Keratinocyte (primary cell): Measurements from ENCODE around the gene KCNJ16. TPM values are rescaled to one million over a fixed set of nuclear protein-coding genes. Genes with fewer than 3 reads are reported as not detected.

Source experiments
- DNase-seq: peaks from one replicate; pipeline ENCODE4 v3.0.0-alpha.2; 2011; ENCODE audit warnings: low read depth, missing footprints, low spot score
- FAIRE-seq: peaks from 2 replicates; lab custom pipeline; 2011; peaks lifted over from hg19 to GRCh38; lab: Jason Lieb, UNC
- H2AFZ ChIP-seq: 2 replicates; pipeline ENCODE4 v1.6.0; 2012; ENCODE audit warnings: low read length, control low read depth, inconsistent platforms; ENCODE audit not compliant: control insufficient read depth
- H3K27ac ChIP-seq: 2 replicates; pipeline ENCODE4 v1.5.1; 2011; ENCODE audit warnings: low read length; ENCODE audit not compliant: control insufficient read depth, insufficient read depth
- H3K27me3 ChIP-seq: 3 replicates; pipeline ENCODE4 v1.6.0; 2011; ENCODE audit warnings: low read length; ENCODE audit not compliant: control insufficient read depth, insufficient read depth; ENCODE audit errors: extremely low read depth
- H3K36me3 ChIP-seq, 2 experiments: 2 replicates in 1 of 2; 3 replicates in 1 of 2; pipeline ENCODE4 v1.5.1; 2011; ENCODE audit warnings: low read length in 2 of 2, mild to moderate bottlenecking in 1 of 2; ENCODE audit not compliant: control insufficient read depth in 2 of 2, insufficient read depth in 2 of 2; ENCODE audit errors: extremely low read depth in 1 of 2
- H3K4me1 ChIP-seq: 3 replicates; pipeline ENCODE4 v1.5.1; 2011; ENCODE audit warnings: low read length; ENCODE audit not compliant: control insufficient read depth, insufficient read depth; ENCODE audit errors: extremely low read depth
- H3K4me2 ChIP-seq: 3 replicates; pipeline ENCODE4 v1.6.0; 2011; ENCODE audit warnings: low read depth, low read length; ENCODE audit not compliant: control insufficient read depth, insufficient read depth; ENCODE audit errors: extremely low read depth
- H3K4me3 ChIP-seq, 3 experiments: fragments of 200-600 bp in 1 of 3; sonication (generic) in 1 of 3; 2 replicates in 2 of 3; 3 replicates in 1 of 3; pipeline ENCODE4 v1.5.1; 2011 to 2016; ENCODE audit warnings: low read length in 3 of 3, mild to moderate bottlenecking in 3 of 3, control low read depth in 2 of 3, inconsistent platforms in 1 of 3, low read depth in 1 of 3, mixed read lengths in 1 of 3, mixed run types in 1 of 3, moderate library complexity in 1 of 3; ENCODE audit not compliant: control insufficient read depth in 2 of 3, insufficient read depth in 2 of 3; ENCODE audit errors: extremely low read depth in 1 of 3
- H3K79me2 ChIP-seq: 2 replicates; pipeline ENCODE4 v1.6.0; 2012; ENCODE audit warnings: low read length; ENCODE audit not compliant: control insufficient read depth, insufficient read depth
- H3K9ac ChIP-seq: 3 replicates; pipeline ENCODE4 v1.6.0; 2011; ENCODE audit warnings: low read length; ENCODE audit not compliant: control insufficient read depth, insufficient read depth; ENCODE audit errors: extremely low read depth
- H3K9me1 ChIP-seq: 3 replicates; pipeline ENCODE4 v1.6.0; 2011; ENCODE audit warnings: low read length; ENCODE audit not compliant: control insufficient read depth, insufficient read depth; ENCODE audit errors: extremely low read depth
- H3K9me3 ChIP-seq: 2 replicates; pipeline ENCODE4 v1.5.1; 2012; ENCODE audit warnings: low read depth, low read length; ENCODE audit not compliant: control insufficient read depth
- H4K20me1 ChIP-seq: 3 replicates; pipeline ENCODE4 v1.6.0; 2011; ENCODE audit warnings: low read length; ENCODE audit not compliant: control insufficient read depth, insufficient read depth; ENCODE audit errors: extremely low read depth
- CTCF ChIP-seq, 3 experiments: IDR thresholded peaks in 1 of 3; conservative IDR thresholded peaks in 1 of 3; optimal IDR thresholded peaks in 1 of 3; 2 replicates in 2 of 3; 3 replicates in 1 of 3; pipeline versions ENCODE3 to v1.5.1; 2011; ENCODE audit warnings: low read length in 3 of 3, mild to moderate bottlenecking in 3 of 3, moderate library complexity in 2 of 3, control low read depth in 1 of 3, inconsistent platforms in 1 of 3; ENCODE audit not compliant: insufficient read depth in 2 of 3; ENCODE audit errors: extremely low read depth in 1 of 3
- EZH2 ChIP-seq: IDR thresholded peaks from one replicate; pipeline ENCODE4 v1.6.1; 2012; ENCODE audit warnings: inconsistent platforms, mild to moderate bottlenecking, low read length, moderate library complexity
- dilution Hi-C: fragments of 300-500 bp; cut with MboI; formaldehyde crosslinking; loops from one replicate; pipeline ENCODE4 v1.7.0; 2020; ENCODE audit warnings: low sequenced_read_pairs; ENCODE audit not compliant: extremely low pct_ligation_motif_present
- polyA plus RNA-seq, 5 experiments: library from polyadenylated mRNA; depleted of rRNA in 3 of 5; stranded (reverse) in 3 of 5; stranded (forward) in 1 of 5; unstranded in 1 of 5; fragments of >200 nt; gene quantifications; 1 replicate in 1 of 5; 2 replicates in 3 of 5; 3 replicates in 1 of 5; pipeline versions ENCODE4 v1.2.1 to v1.2.3, GENCODE V29; 2011 to 2012; ENCODE audit warnings: missing spikeins in 2 of 5, low read depth in 1 of 5, low replicate concordance in 1 of 5

KCNJ16 gene
- polyA plus RNA-seq, 1 donor (not counting 4 experiments of a cell fraction or from before 2014, with no cell fraction given): not detected

DNA sequence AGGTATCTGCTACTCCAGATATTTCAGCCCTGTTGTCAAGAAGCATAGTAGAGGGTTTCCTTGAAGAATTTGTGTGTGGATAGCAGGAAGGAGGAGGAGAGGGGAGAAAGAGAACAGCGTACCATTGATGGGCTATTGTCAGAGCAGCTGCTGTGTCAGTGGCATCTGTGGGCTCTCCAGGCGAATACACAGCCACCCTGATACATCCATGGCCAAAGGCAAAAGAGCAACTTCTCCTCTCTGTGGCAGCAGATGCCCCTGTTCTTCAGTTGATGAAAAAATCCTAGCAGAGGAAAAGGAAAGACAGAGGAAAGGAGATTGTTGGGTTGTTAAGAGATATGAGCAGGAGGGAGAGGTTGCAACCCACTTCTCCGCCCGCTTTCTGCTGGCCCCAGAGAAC, 82.1 kb downstream of the KCNJ16 start:
- DNase-seq (no peak), FAIRE-seq (no peak)
- Histone ChIP-seq H3K4me2 (no peak overlapping the region), H4K20me1 (no peaks in the 10 kb centered on the region), H3K36me3 (no peaks in the 10 kb centered on the region), H3K27me3 (no peaks in the 10 kb centered on the region), H3K4me3 (no peak overlapping the region), H2AFZ (no peak overlapping the region), H3K79me2 (no peaks in the 10 kb centered on the region), H3K9me1 (no peaks in the 10 kb centered on the region), H3K27ac (no peak overlapping the region), H3K9me3 (no peaks in the 10 kb centered on the region), H3K9ac (no peak overlapping the region), H3K4me1 (peaks cover 6% of the 10 kb centered on the region)
- dilution Hi-C loops: no loop called here
- TF ChIP-seq CTCF (optimal IDR thresholded peaks at IDR 0.05 in 1 of 3, IDR thresholded peaks at IDR 0.05 in 1 of 3, conservative IDR thresholded peaks at IDR 0.05 in 1 of 3; ENCODE audit: extremely low read depth in 1 of 3, insufficient read depth in 2 of 3, low read length in 3 of 3): no peak
- no peak for TF ChIP-seq EZH2

DNA sequence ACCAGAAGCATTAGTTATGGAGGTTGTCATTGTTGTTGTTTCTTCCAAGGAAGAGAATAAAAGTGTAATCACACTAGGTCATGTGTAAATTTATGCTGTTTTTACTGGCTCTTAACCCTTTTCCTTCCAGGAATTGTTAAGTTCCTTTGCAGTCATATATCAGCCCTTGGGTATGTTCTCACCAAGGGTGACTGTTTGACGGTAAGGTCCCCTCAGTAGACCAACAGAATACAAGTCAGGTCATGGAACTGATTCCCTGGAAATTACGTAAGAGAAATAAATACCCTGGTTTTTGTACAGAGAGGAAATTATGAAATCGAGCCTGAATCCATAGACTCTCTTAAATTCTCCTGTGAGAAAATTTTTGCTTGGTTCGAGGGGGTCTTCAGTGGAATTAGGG, 83.2 kb downstream of the KCNJ16 start:
- no peaks in the 10 kb centered on the region for H4K20me1 ChIP-seq
- no peaks in the 10 kb centered on the region for H3K9me3 ChIP-seq
- dilution Hi-C loops: no loop called here
- H3K9me1 ChIP-seq: no peaks in the 10 kb centered on the region
- no peak for DNase-seq
- no peaks in the 10 kb centered on the region for H3K27me3 ChIP-seq
- H3K9ac ChIP-seq: no peak overlapping the region
- H3K27ac ChIP-seq: no peak overlapping the region
- TF ChIP-seq CTCF (optimal IDR thresholded peaks at IDR 0.05 in 1 of 3, IDR thresholded peaks at IDR 0.05 in 1 of 3, conservative IDR thresholded peaks at IDR 0.05 in 1 of 3; ENCODE audit: extremely low read depth in 1 of 3, insufficient read depth in 2 of 3, low read length in 3 of 3): no peak
- no peak for TF ChIP-seq EZH2
- H3K4me2 ChIP-seq: no peak overlapping the region
- no peak overlapping the region for H3K4me3 ChIP-seq
- H3K4me1 ChIP-seq: peaks cover 6% of the 10 kb centered on the region
- no peak for FAIRE-seq
- no peaks in the 10 kb centered on the region for H3K79me2 ChIP-seq
- no peaks in the 10 kb centered on the region for H3K36me3 ChIP-seq
- no peak overlapping the region for H2AFZ ChIP-seq
